HepG2 (cell line): ENCODE results near the gene GNG7. TPM values are rescaled to one million over a fixed set of nuclear protein-coding genes. Genes with fewer than 3 reads are reported as not detected.

Source experiments
- AGO1 ChIP-seq: fragments of 200-400 bp; formaldehyde crosslinking; IDR thresholded peaks from 2 replicates; pipeline ENCODE4 v1.6.1; 2017; ENCODE audit warnings: mild to moderate bottlenecking, low read depth, low read length, moderate library complexity; ENCODE audit not compliant: poor library complexity, severe bottlenecking
- ELF3 ChIP-seq: IDR thresholded peaks from 2 replicates; pipeline ENCODE4 v1.6.1; 2016; ENCODE audit warnings: missing genetic modification reagents, missing compliant biosample characterization
- FOXA1 ChIP-seq, 2 experiments: fragments of 450-650 bp in 1 of 2; sonication (generic) in 1 of 2; formaldehyde crosslinking in 1 of 2; IDR thresholded peaks; 2 replicates each; pipeline versions ENCODE4 v1.4.0 to v1.6.1; 2016 to 2020; ENCODE audit warnings: missing genetic modification reagents in 1 of 2
- FOXA3 ChIP-seq: IDR thresholded peaks from 2 replicates; pipeline ENCODE4 v1.6.1; 2016; ENCODE audit warnings: missing genetic modification reagents, missing compliant biosample characterization
- HNRNPUL1 ChIP-seq: fragments of 200-400 bp; formaldehyde crosslinking; IDR thresholded peaks from 2 replicates; pipeline ENCODE4 v1.6.1; 2017; ENCODE audit warnings: low read depth, mild to moderate bottlenecking, low read length, moderate library complexity
- KDM5B ChIP-seq: sonication (generic); formaldehyde crosslinking; IDR thresholded peaks from 2 replicates; pipeline ENCODE4 v1.4.0; 2020; ENCODE audit warnings: missing genetic modification reagents, mild to moderate bottlenecking, borderline replicate concordance
- MXD4 ChIP-seq: IDR thresholded peaks from 2 replicates; pipeline ENCODE4 v1.6.1; 2016; ENCODE audit warnings: mild to moderate bottlenecking, missing biosample characterization, missing genetic modification reagents
- NCOA2 ChIP-seq: sonication (generic); formaldehyde crosslinking; IDR thresholded peaks from 2 replicates; pipeline ENCODE4 v1.8.0; 2022; ENCODE audit warnings: inconsistent platforms
- PCBP2 ChIP-seq: fragments of 200-400 bp; formaldehyde crosslinking; optimal IDR thresholded peaks from 2 replicates; pipeline ENCODE3; 2018; ENCODE audit warnings: low read length, low read depth; ENCODE audit not compliant: poor library complexity, severe bottlenecking
- PPARG ChIP-seq: conservative IDR thresholded peaks from 2 replicates; pipeline ENCODE4 v1.6.1; 2016; ENCODE audit warnings: missing biosample characterization, missing genetic modification reagents
- SKIL ChIP-seq: sonication (generic); formaldehyde crosslinking; IDR thresholded peaks from 2 replicates; pipeline ENCODE4 v1.8.0; 2022; ENCODE audit warnings: missing genetic modification reagents, mild to moderate bottlenecking, moderate library complexity, borderline replicate concordance
- TEAD2 ChIP-seq: sonication (generic); formaldehyde crosslinking; IDR thresholded peaks from 2 replicates; pipeline ENCODE4 v1.9.0; 2021; ENCODE audit warnings: missing genetic modification reagents
- TIGD3 ChIP-seq: sonication (generic); formaldehyde crosslinking; IDR thresholded peaks from 2 replicates; pipeline ENCODE4 v1.5.1; 2020; ENCODE audit warnings: mild to moderate bottlenecking, missing genetic modification reagents, borderline replicate concordance
- ZBTB1 ChIP-seq: sonication (generic); formaldehyde crosslinking; IDR thresholded peaks from 2 replicates; pipeline ENCODE4 v1.4.0; 2020; ENCODE audit warnings: missing genetic modification reagents, borderline replicate concordance
- ZNF34 ChIP-seq: sonication (generic); formaldehyde crosslinking; IDR thresholded peaks from 2 replicates; pipeline ENCODE4 v1.4.0; 2020; ENCODE audit warnings: mild to moderate bottlenecking, missing genetic modification reagents, borderline replicate concordance
- ZNF460 ChIP-seq: sonication (generic); formaldehyde crosslinking; IDR thresholded peaks from 2 replicates; pipeline ENCODE4 v1.5.1; 2020; ENCODE audit warnings: missing genetic modification reagents, mild to moderate bottlenecking, borderline replicate concordance
- ZNF556 ChIP-seq: sonication (generic); formaldehyde crosslinking; IDR thresholded peaks from 2 replicates; pipeline ENCODE4 v1.4.0; 2020; ENCODE audit warnings: mild to moderate bottlenecking, missing genetic modification reagents, borderline replicate concordance
- polyA plus RNA-seq, 8 experiments: library from polyadenylated mRNA; depleted of rRNA in 3 of 8; stranded (reverse) in 7 of 8; unstranded in 1 of 8; fragments of >200 nt; fragmentation: Illumina TruSeq in 4 of 8; extraction: Trizol in 4 of 8; gene quantifications; 2 replicates each; pipeline versions ENCODE4 v1.2.1 to v1.2.3, GENCODE V29; 2011 to 2016; ENCODE audit warnings: low read depth in 4 of 8, missing spikeins in 1 of 8, mixed read lengths in 1 of 8; ENCODE audit not compliant: insufficient read depth in 1 of 8
- total RNA-seq, 5 experiments: library from RNA; depleted of rRNA; stranded (reverse); fragments of >200 nt; fragmentation: Illumina TruSeq; extraction: Trizol; gene quantifications; 2 replicates each; pipeline ENCODE4 v1.2.3, GENCODE V29; 2016; ENCODE audit warnings: low read depth in 1 of 5
- TF ChIP-seq, protein P1 (sequence below): sonication (generic); formaldehyde crosslinking; IDR thresholded peaks from 2 replicates; pipeline ENCODE4 v1.4.0; 2020; ENCODE audit warnings: missing genetic modification reagents, borderline replicate concordance
- TF ChIP-seq, protein P2 (sequence below): sonication (generic); formaldehyde crosslinking; IDR thresholded peaks from 2 replicates; pipeline ENCODE4 v1.4.0; 2020; ENCODE audit warnings: missing genetic modification reagents

Gene GNG7
- total and polyA plus RNA-seq, 2 of the 13 experiments (the other 11 are each of a cell fraction or from before 2014, with no cell fraction given), result 1.4 to 3.3 TPM

GRCh38 chr19:2529473-2529918, 173.0 kb downstream of the GNG7 start (continued):
- TF ChIP-seq ZNF34 (CRISPR knock-in tag) (no peak), SKIL (CRISPR knock-in tag) (no peak), MXD4 (no peak), TIGD3 (CRISPR knock-in tag) (no peak), ELF3 (peak; percentile 81), PCBP2 (no peak), FOXA3 (CRISPR knock-in tag) (peak; percentile 42; the same call in 1 of the 2 replicates), HNRNPUL1 (no peak), ZNF556 (CRISPR knock-in tag) (no peak), ZNF460 (CRISPR knock-in tag) (peak; percentile 76), TEAD2 (CRISPR knock-in tag) (no peak), KDM5B (no peak), NCOA2 (0 out of 2 replicates have a peak, but pooled peaks have one; percentile 17), FOXA1 (IDR thresholded peaks at IDR 0.05) (no peak), FOXA1 (CRISPR knock-in tag; IDR thresholded peaks at IDR 0.05) (no peak), PPARG (CRISPR knock-in tag) (0 out of 2 replicates have a peak, but pooled peaks have one; percentile 45), ZBTB1 (no peak), AGO1 (no peak)
- TF ChIP-seq, protein P1, sequence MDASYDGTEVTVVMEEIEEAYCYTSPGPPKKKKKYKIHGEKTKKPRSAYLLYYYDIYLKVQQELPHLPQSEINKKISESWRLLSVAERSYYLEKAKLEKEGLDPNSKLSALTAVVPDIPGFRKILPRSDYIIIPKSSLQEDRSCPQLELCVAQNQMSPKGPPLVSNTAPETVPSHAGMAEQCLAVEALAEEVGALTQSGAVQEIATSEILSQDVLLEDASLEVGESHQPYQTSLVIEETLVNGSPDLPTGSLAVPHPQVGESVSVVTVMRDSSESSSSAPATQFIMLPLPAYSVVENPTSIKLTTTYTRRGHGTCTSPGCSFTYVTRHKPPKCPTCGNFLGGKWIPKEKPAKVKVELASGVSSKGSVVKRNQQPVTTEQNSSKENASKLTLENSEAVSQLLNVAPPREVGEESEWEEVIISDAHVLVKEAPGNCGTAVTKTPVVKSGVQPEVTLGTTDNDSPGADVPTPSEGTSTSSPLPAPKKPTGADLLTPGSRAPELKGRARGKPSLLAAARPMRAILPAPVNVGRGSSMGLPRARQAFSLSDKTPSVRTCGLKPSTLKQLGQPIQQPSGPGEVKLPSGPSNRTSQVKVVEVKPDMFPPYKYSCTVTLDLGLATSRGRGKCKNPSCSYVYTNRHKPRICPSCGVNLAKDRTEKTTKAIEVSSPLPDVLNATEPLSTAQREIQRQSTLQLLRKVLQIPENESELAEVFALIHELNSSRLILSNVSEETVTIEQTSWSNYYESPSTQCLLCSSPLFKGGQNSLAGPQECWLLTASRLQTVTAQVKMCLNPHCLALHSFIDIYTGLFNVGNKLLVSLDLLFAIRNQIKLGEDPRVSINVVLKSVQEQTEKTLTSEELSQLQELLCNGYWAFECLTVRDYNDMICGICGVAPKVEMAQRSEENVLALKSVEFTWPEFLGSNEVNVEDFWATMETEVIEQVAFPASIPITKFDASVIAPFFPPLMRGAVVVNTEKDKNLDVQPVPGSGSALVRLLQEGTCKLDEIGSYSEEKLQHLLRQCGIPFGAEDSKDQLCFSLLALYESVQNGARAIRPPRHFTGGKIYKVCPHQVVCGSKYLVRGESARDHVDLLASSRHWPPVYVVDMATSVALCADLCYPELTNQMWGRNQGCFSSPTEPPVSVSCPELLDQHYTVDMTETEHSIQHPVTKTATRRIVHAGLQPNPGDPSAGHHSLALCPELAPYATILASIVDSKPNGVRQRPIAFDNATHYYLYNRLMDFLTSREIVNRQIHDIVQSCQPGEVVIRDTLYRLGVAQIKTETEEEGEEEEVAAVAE (CRISPR knock-in tag), result no peak
- TF ChIP-seq, protein P2, sequence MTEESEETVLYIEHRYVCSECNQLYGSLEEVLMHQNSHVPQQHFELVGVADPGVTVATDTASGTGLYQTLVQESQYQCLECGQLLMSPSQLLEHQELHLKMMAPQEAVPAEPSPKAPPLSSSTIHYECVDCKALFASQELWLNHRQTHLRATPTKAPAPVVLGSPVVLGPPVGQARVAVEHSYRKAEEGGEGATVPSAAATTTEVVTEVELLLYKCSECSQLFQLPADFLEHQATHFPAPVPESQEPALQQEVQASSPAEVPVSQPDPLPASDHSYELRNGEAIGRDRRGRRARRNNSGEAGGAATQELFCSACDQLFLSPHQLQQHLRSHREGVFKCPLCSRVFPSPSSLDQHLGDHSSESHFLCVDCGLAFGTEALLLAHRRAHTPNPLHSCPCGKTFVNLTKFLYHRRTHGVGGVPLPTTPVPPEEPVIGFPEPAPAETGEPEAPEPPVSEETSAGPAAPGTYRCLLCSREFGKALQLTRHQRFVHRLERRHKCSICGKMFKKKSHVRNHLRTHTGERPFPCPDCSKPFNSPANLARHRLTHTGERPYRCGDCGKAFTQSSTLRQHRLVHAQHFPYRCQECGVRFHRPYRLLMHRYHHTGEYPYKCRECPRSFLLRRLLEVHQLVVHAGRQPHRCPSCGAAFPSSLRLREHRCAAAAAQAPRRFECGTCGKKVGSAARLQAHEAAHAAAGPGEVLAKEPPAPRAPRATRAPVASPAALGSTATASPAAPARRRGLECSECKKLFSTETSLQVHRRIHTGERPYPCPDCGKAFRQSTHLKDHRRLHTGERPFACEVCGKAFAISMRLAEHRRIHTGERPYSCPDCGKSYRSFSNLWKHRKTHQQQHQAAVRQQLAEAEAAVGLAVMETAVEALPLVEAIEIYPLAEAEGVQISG (CRISPR knock-in tag), result no peak
